ENCODE measurements around the gene EFL1.

Gene EFL1

DNA sequence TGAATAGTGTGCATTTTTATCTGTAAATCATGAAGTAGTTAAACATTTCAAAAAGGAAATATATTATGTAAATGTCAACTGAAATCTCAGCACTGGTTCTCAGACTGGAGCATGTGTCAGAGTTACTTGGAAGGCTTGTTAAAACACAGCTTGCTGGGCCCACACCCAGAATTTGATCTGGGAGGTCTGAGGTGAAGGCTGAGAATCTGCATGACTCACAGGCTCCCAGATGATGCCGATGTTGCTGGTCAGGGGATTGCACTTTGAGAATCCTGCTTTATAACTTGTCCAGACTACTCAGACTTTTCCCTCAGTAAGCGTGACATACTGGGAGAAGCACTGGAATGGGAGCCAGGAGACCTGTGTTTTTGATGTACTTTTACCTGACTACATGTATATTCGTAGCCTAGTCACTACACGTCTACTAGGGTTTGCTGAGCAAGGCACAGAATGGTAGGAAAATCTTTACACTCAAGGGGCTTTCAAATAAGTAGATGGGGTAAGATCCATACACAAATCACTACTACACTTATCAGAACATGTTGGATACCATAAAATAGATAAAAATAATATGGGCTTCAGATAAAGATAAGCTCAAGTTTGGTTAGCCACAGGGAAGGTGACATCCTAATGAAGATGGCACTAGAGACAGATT lies 139.7 kb downstream of the EFL1 start:
- no peak for DNase-seq (ENCODE audit: low read depth)
- TF ChIP-seq, protein P1, sequence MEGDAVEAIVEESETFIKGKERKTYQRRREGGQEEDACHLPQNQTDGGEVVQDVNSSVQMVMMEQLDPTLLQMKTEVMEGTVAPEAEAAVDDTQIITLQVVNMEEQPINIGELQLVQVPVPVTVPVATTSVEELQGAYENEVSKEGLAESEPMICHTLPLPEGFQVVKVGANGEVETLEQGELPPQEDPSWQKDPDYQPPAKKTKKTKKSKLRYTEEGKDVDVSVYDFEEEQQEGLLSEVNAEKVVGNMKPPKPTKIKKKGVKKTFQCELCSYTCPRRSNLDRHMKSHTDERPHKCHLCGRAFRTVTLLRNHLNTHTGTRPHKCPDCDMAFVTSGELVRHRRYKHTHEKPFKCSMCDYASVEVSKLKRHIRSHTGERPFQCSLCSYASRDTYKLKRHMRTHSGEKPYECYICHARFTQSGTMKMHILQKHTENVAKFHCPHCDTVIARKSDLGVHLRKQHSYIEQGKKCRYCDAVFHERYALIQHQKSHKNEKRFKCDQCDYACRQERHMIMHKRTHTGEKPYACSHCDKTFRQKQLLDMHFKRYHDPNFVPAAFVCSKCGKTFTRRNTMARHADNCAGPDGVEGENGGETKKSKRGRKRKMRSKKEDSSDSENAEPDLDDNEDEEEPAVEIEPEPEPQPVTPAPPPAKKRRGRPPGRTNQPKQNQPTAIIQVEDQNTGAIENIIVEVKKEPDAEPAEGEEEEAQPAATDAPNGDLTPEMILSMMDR (IDR thresholded peaks at IDR 0.05; ENCODE audit: low read depth, low read length, missing control alignments) = no peak
- H3K4me3 ChIP-seq (ENCODE audit: low read depth, low read length) = no peak overlapping the region

DNA sequence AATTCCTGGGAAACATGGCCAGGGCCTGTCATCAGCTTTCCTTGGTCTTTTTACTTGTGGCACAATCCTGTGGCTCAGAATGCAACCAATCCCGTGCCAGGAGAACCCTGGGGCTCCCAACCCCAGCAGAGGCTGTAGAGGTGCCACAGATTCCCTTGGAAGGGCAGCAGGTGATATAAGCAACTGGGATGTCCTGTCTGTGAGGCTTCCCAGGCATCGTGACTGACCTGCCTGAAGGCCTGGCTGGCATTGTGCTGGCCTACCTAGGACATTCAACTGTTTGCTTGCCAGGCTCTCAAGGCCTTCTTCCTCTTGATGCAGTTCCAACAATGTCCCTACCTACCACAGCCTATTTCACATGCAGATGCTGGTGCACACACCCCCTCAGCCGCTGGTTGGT lies 144.5 kb downstream of the EFL1 start:
- no peak overlapping the region for H3K4me3 ChIP-seq (ENCODE audit: low read depth, low read length)
- DNase-seq (ENCODE audit: low read depth) = no peak
- TF ChIP-seq, protein P1 (IDR thresholded peaks at IDR 0.05; ENCODE audit: low read depth, low read length, missing control alignments) = no peak

DNA sequence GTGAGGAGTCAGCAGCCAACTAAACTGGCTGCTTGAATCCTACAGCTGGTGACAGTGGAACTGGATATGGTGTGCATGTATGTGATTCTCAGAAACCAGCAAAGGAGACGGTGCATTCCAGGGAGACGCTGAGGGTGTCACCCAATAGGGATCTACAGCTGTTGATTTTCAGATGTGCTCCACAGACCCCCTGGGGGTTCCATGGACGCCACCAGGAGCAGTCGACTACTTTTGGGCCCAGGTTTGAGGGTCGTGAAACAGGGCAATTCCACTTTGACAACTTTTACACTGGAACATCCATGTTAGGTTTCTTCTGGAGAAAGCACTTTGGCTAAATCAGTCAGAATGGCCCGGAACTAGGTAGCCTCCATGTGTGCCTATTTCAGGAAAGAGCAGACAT lies 145.2 kb downstream of the EFL1 start:
- TF ChIP-seq, protein P1 (IDR thresholded peaks at IDR 0.05; ENCODE audit: low read depth, low read length, missing control alignments) = no peak
- no peak overlapping the region for H3K4me3 ChIP-seq (ENCODE audit: low read depth, low read length)
- no peak for DNase-seq (ENCODE audit: low read depth)

DNA sequence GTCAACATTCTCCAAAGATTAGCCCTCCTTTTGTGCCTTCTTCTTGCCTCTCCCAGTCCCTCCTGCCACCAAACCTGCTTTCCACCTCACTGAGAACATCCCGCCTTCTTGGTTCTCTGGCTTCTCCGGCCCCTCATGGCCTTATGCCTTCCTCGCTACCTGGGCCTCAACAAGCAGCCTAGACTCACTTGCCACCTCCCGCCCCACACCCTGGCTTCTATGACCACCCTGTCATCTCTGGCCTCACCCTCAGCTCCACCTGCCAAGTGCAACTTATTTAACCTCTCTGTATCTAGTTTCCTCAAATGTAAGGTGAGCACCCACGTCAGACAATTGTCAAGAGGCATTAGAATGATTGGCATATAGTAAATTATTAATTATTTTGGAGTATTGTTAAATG lies 147.9 kb downstream of the EFL1 start:
- TF ChIP-seq, protein P1 (IDR thresholded peaks at IDR 0.05; ENCODE audit: low read depth, low read length, missing control alignments) = no peak
- no peak overlapping the region for H3K4me3 ChIP-seq (ENCODE audit: low read depth, low read length)
- DNase-seq (ENCODE audit: low read depth) = no peak

DNA sequence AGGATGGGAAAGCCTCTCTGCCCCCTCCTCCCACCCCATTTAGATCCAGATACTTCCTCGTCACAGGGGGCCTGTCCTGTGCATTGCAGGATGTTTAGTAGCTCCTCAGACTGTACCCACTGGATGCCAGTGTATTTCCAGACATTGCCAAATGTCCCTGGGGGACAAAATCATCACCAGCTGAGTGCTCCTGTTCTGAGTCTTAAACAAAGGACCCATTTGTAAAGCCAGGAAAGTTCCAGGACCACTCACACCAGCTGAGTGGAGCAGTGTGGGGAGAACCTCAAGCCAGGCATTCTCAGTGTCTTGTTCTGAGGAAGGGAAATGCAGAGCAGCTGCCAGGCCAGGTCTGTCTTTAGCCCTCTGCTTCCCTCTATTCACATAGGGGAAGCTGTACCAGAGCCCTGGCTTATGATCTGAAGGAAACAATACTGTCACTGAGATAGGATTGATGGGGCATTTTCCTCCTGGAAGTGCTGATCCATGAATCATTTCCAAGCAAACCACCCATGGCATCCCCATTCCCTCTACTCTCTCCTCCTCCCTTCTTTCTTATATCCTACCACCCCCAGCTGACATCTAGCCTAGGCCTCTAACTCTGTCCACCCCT lies 149.3 kb downstream of the EFL1 start:
- TF ChIP-seq, protein P1 (IDR thresholded peaks at IDR 0.05; ENCODE audit: low read depth, low read length, missing control alignments) = no peak
- no peak overlapping the region for H3K4me3 ChIP-seq (ENCODE audit: low read depth, low read length)
- DNase-seq (ENCODE audit: low read depth) = no peak

DNA sequence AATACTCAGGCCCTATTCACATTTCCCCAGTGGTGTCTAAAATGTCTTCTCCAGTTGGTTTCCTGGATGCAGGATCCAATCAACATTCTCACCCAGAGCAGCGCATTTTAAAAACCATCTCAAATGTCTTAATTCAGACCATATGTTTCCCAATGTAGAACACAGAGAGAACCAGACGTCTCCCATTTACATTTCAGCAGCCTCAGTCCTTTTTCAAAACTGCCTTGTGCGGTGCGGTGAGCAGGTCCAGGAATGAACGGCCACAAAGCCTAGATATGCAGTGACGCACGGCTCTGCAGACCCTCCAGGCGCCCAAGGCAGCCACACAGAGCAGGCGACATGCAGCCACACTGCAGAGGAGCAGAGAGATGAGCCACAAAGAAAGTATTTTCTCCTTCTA lies 150.6 kb downstream of the EFL1 start:
- TF ChIP-seq, protein P1 (IDR thresholded peaks at IDR 0.05; ENCODE audit: low read depth, low read length, missing control alignments) = no peak
- no peak for DNase-seq (ENCODE audit: low read depth)
- H3K4me3 ChIP-seq (ENCODE audit: low read depth, low read length) = no peak overlapping the region

DNA sequence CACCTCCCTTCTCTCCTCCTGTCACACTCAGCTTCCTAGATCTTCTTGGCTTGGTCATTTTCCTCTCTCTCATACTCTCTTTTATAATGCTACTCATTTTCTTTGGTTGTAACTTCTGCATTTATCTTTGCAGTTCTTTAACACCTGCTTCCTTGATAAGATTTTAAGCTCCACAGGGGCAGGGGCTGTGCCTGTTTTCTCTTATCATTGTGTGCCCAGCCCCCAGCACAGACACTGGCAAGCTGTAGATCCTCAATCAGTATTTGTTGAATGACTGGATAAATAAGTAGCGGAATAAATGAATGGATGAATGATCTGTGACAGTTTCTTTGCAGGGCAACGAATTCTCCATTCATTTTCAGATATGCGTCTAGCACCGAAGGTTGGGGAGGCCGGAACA lies 152.4 kb downstream of the EFL1 start:
- no peak for DNase-seq (ENCODE audit: low read depth)
- H3K4me3 ChIP-seq (ENCODE audit: low read depth, low read length) = no peak overlapping the region
- TF ChIP-seq, protein P1 (IDR thresholded peaks at IDR 0.05; ENCODE audit: low read depth, low read length, missing control alignments) = no peak
